HG02642 (cell line): ENCODE data around the gene OLA1.

Experiments used
- ATAC-seq: cut with Tn5 transposase; IDR thresholded peaks from one replicate; pipeline ENCODE4 v1.9.1; 2021; ENCODE audit warnings: mild to moderate bottlenecking; ENCODE audit not compliant: unreplicated experiment, poor library complexity

Gene OLA1

DNA sequence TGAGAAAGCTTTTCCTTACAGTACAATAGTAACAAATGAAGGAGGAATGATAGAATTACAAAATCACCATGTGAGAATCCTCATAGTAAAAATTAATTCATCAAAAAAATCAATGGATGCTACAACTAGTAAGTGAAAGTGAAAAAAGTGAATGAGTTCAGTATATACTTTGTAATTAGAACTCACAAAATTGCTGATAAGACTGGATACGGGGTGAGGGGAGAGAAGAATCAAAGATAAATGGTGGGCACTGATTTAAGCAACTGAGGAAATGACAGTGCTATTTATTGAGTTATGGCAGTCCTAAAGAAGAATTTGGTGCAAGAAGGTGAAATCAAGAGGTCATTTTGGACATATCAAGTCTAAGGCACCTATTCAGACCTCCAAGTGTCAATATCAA, 20.6 kb downstream of the OLA1 start:
- ATAC-seq, result no peak

GRCh38 chr2:174224665-174225288, 23.6 kb downstream of the OLA1 start:
- no peak for ATAC-seq

DNA sequence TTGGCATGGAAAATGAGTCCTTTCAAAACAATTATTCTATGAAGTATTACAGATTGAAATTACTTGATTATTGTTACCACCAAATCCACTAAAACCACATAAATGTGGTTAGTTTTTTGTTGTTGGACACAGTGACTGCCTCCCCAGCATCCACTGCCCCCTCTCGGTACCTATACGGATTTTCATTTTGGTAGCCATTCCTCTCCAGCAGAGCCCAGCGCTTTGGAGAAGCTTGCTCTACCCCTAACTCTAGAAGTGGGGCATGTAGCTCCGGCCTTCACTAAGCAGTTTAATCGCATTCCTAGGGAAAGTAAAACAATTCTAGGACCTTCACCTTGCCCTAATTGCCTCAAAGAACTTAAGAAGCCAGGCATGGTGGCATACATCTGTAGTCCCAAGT, 24.2 kb downstream of the OLA1 start:
- no peak for ATAC-seq

- no peak for ATAC-seq
These were observed 24.9 kb downstream of the OLA1 start for GRCh38 chr2:174223388-174223787.

GRCh38 chr2:174222154-174222553, 26.2 kb downstream of the OLA1 start:
- ATAC-seq, result no peak

DNA sequence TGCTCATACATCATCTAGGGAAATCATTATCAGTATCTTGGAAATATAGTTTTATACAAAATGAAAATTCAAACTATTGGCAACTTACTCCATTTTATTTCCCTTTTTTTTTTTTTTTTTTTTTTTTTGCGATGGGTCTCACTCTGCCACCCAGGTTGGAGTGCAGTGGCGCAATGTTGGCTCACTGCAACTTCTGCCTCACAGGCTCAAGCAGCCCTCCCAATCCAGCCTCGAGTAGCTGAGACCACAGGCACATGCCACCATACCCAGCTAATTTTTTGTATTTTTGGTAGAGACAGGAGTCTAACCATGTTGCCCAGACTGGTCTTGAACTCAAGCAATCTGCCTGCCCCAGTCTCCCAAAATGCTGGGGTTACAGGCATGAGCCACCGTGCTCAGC, 29.0 kb downstream of the OLA1 start:
- no peak for ATAC-seq

DNA sequence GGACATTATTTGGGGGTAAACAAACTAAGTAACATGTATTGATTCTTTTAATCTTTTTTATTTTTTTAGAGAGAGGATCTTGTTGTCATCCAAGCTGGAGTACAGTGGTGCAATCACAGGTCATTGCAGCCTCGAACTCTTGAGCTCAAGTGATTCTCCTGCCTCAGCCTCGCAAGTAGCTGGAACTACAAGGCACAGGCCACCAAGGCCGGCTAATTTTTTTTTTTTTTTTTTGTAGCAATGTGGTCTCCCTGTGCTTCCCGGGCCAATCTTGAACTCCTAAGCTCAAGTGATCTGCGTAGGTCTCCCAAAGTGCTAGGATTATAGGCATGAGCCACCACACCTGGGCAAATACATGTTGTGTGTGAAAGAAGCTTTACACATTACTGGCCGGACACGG, 29.6 kb downstream of the OLA1 start:
- no peak for ATAC-seq

DNA sequence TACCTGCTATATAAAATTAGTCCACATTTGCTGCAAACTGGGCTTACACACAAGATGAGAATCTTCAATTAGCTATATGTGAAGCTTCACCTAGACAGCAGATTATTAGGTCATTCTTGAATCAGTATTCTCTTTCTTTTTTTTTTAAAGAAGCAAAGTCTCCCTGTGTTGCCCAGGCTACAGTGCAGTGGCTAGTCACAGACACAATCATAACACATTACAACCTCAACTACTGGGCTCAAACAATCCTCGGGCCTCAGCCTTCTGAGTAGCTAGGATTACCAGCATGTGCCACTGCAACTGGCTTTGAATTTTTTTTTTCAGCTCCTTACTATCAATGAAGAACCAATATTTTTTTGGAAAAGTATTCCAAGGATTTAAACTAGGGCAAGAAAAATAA, 30.5 kb downstream of the OLA1 start:
- no peak for ATAC-seq

GRCh38 chr2:174211954-174212353, 36.4 kb downstream of the OLA1 start:
- ATAC-seq, result no peak

DNA sequence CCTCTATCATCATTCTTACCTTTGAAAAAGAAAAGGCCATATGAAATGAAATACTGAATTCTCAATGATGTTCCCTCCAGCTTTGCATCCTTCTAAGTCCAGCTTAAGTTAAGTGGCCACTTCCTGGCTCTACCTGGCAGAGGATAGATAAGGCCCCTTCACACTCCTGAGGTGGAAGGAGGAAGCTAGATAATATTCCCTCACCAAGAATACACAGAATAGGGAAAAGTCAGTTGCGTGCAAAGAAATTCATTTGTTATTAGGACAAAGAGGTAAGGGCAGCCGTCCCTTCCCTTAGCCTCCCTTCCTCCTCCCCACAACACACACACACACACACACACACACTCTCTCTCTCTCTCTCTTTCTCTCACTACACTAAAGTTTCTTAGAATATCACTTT, 37.5 kb downstream of the OLA1 start:
- no peak for ATAC-seq

DNA sequence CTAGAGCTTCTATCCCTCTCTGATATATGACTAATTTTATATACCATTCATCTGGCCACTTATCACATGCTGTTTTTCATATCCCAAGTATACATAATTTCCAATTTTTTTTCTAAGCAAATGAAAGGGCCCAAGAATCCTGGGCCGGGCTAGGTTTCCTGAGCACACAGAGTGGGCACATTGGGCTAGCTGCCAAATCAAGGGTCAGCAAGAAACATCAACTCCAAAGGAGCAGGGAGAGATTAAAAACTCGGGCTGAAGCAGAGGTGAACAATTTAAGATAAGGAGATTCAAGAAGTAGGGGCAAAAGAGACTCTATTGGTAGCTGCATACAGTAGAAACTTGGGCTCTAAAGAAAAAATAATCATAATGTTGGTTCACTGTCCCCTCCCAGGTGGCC, 39.0 kb downstream of the OLA1 start:
- no peak for ATAC-seq

DNA sequence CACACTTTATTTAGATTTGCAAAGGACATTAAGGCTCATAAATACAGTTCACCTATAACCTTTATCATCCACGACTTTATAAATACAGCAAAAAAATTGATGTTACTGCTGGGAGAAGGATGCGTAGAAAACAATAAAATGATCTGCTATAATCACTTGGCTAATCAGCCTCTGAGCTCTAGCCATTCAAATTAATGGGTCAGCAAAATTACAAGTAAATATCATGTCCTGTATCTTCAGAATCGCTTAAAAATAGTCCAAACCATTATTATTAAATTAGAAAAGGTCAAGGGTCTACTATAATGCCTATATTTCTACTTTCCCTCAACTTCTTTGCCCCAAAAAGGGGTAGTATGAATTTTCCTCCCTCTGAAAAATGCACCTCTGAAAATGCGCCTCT, 40.3 kb downstream of the OLA1 start:
- ATAC-seq, result no peak

- no peak for ATAC-seq
These were observed 42.8 kb downstream of the OLA1 start for GRCh38 chr2:174205562-174205961.

- ATAC-seq, result no peak
These were observed 46.1 kb downstream of the OLA1 start for GRCh38 chr2:174202188-174202587.

DNA sequence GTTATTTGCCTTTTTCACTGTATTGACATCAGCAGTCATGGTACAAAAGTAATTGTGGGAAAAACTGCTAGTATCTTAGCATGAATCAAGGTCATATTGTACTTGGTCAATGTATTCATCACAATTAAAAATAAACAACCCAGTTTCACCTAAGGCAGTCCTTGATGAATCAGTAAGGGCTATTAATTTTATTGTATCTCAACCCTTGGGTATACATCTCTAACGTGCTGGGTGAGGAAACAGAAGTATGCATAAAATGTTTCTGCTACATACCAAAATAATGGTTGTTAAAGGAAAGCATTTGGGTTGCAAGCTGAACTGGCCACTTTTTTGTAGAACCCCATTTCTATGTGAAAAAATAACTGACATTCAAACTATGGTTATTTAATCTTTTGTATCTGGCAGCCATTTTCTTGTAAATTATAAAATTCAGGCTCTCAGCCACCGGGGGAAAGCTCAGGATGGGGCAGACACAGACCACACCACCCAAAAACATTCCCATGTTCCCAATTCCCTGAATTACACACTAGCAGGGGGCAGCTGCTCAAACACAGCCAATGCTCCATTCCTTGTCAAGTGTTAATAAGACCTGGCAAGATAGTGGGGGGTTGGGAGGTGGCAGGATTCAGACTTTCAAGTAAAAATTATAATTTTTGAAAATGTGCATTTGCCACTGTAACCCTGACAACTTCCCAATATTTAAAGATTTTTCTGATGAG, 49.3 kb downstream of the OLA1 start:
- no peak for ATAC-seq

GRCh38 chr2:174195253-174195652, 53.1 kb downstream of the OLA1 start:
- ATAC-seq, result no peak

DNA sequence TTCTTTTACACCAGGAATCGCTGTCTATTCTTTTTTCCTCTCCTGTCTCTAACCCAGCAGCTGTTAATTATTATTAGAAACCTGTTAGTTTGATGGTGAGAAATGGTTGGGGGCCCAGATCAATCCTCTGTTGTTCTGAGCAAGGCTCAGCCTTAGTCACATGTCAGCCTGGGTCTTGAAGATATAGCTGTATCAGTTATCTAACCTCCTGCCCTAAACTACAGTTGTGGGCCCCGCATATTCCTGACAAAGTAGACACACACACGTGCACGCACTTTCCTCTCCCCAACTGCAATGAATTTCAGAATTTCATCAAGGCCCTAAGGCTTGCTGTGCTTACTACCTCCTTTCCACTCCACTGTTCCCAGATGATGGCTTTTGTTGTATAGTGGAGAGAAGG, 54.6 kb downstream of the OLA1 start:
- no peak for ATAC-seq

GRCh38 chr2:174192664-174193063, 55.7 kb downstream of the OLA1 start:
- no peak for ATAC-seq

- no peak for ATAC-seq
These were observed 56.8 kb downstream of the OLA1 start for GRCh38 chr2:174191342-174192074.

DNA sequence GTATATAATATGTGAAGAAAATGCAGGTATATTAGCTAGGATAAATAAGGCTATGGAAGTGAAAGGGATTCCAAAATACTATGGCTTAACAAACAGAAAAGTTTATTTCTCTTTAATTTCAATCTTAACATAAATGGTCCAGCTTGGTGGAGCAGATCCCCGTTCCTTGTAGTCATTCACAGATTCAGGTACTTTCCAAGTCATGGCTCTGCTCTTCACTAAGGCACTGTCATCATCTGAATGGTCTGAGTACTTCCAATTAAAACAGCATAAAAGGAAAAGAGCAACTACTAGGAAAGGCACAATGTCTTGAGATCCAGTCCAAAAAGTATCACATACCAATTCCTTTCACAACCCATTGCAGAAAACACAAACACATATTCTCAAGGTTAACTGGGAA, 63.4 kb downstream of the OLA1 start:
- no peak for ATAC-seq

DNA sequence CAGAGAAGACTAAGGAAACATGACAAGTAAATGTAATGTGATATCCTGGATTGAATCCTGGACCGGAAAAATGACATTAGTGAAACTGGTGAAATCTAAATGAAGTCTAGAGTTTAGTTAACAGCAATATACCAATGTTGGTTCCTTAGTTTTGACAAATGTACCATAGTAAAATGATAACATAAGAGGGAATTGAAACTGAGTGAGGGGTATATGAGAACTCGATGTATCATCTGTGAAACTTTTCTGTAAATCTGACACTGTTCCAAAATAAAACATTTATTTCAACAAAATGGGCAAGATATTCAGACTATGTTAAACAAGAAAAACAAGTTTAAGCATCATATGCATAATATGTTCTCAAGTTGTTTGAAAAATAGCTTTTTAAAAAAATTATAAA, 63.8 kb downstream of the OLA1 start:
- no peak for ATAC-seq

- ATAC-seq, result no peak
These were observed 65.3 kb downstream of the OLA1 start for GRCh38 chr2:174183076-174183475.
